ENCODE results near the gene CEP85. TPM values are rescaled to one million over a fixed set of nuclear protein-coding genes. Genes with fewer than 3 reads are reported as not detected.

Gene CEP85
- total RNA-seq, 1 experiment from 2014 or later = 37.2 TPM

DNA sequence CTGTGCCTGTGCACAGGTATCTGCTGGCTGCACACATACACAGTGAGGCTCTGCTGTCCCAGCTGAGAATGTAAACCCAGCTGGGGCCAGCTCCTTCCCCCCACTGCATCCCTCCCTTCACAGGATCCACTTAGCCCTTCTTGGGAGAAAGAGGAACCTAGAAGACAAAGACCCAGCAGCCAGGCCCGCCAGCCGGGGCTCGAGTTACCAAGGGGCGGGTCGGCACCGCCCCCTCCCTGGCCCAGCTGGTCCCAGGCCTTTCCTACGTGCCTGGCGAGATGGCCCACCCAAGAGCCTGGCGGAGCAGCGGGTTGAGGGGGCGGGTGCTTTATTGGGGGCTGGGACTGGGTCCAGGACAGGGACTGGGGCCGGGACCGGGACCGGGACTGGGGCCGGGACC, 48.0 kb downstream of the CEP85 start:
- Histone ChIP-seq H3K36me3 (ENCODE audit: control insufficient read depth in 1 of 2, insufficient read depth in 2 of 2, low read length in 2 of 2) (peaks cover 8 to 9% of the 10 kb centered on the region in 2 experiments), H3K9ac (ENCODE audit: low read length) (no peak overlapping the region), H4K20me1 (ENCODE audit: insufficient read depth) (no peaks in the 10 kb centered on the region), H3K27ac (ENCODE audit: low read depth, low read length) (no peak overlapping the region), H3K4me3 (replicated peaks in 1 of 2; ENCODE audit: low read depth in 1 of 2, low read length in 2 of 2) (no peak overlapping the region), H3K27me3 (ENCODE audit: insufficient read depth, low read length) (no peaks in the 10 kb centered on the region), H3K4me2 (ENCODE audit: low read length) (no peak overlapping the region), H3K79me2 (ENCODE audit: insufficient read depth, low read length) (peaks cover 20% of the 10 kb centered on the region), H3K9me2 (ENCODE audit: insufficient read depth) (no peaks in the 10 kb centered on the region), H2AFZ (ENCODE audit: low read depth, low read length, poor library complexity, severe bottlenecking) (no peak overlapping the region), H3K4me1 (ENCODE audit: control insufficient read depth in 1 of 2, insufficient read depth in 2 of 2, low read length in 2 of 2) (peaks cover 39 to 92% of the 10 kb centered on the region in 2 experiments), H3K9me3 (ENCODE audit: control insufficient read depth in 1 of 2, insufficient read depth in 1 of 2, low read depth in 1 of 2, low read length in 2 of 2) (no peaks in the 10 kb centered on the region)
- TF ChIP-seq MAX (IDR thresholded peaks at IDR 0.05) = no peak
- no peak for TF ChIP-seq SP1 (IDR thresholded peaks at IDR 0.05; ENCODE audit: low read depth)
- no peak for TF ChIP-seq ZNF274 (IDR thresholded peaks at IDR 0.05; ENCODE audit: low read depth, low read length)
- no peak for TF ChIP-seq JUND (IDR thresholded peaks at IDR 0.05)
- TF ChIP-seq, protein P1, sequence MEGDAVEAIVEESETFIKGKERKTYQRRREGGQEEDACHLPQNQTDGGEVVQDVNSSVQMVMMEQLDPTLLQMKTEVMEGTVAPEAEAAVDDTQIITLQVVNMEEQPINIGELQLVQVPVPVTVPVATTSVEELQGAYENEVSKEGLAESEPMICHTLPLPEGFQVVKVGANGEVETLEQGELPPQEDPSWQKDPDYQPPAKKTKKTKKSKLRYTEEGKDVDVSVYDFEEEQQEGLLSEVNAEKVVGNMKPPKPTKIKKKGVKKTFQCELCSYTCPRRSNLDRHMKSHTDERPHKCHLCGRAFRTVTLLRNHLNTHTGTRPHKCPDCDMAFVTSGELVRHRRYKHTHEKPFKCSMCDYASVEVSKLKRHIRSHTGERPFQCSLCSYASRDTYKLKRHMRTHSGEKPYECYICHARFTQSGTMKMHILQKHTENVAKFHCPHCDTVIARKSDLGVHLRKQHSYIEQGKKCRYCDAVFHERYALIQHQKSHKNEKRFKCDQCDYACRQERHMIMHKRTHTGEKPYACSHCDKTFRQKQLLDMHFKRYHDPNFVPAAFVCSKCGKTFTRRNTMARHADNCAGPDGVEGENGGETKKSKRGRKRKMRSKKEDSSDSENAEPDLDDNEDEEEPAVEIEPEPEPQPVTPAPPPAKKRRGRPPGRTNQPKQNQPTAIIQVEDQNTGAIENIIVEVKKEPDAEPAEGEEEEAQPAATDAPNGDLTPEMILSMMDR (IDR thresholded peaks at IDR 0.05 in 2 of 3, conservative IDR thresholded peaks at IDR 0.05 in 1 of 3; ENCODE audit: borderline replicate concordance in 1 of 3, insufficient read depth in 1 of 3, low read depth in 2 of 3, low read length in 2 of 3) = no peak
- no peak for TF ChIP-seq ELF1 (IDR thresholded peaks at IDR 0.05; ENCODE audit: borderline replicate concordance, low read depth)
- no peak for TF ChIP-seq ATF3 (IDR thresholded peaks at IDR 0.05)
- no peak for TF ChIP-seq ZFX (IDR thresholded peaks at IDR 0.05)
- no peak for TF ChIP-seq POLR2AphosphoS5 (IDR thresholded peaks at IDR 0.05; ENCODE audit: low read depth, low read length)
- TF ChIP-seq TCF7L2 (IDR thresholded peaks at IDR 0.05; ENCODE audit: borderline replicate concordance, extremely low read depth, insufficient read depth, insufficient read length) = no peak
- no peak for TF ChIP-seq EZH2phosphoT487 (IDR thresholded peaks at IDR 0.05; ENCODE audit: borderline replicate concordance)
- TF ChIP-seq, protein P2, sequence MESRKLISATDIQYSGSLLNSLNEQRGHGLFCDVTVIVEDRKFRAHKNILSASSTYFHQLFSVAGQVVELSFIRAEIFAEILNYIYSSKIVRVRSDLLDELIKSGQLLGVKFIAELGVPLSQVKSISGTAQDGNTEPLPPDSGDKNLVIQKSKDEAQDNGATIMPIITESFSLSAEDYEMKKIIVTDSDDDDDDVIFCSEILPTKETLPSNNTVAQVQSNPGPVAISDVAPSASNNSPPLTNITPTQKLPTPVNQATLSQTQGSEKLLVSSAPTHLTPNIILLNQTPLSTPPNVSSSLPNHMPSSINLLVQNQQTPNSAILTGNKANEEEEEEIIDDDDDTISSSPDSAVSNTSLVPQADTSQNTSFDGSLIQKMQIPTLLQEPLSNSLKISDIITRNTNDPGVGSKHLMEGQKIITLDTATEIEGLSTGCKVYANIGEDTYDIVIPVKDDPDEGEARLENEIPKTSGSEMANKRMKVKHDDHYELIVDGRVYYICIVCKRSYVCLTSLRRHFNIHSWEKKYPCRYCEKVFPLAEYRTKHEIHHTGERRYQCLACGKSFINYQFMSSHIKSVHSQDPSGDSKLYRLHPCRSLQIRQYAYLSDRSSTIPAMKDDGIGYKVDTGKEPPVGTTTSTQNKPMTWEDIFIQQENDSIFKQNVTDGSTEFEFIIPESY (IDR thresholded peaks at IDR 0.05; ENCODE audit: extremely low read depth, insufficient replicate concordance, low read length) = no peak
- no peak for TF ChIP-seq POLR2A (IDR thresholded peaks at IDR 0.05; ENCODE audit: borderline replicate concordance, extremely low read depth, insufficient read depth, insufficient read length)
- TF ChIP-seq EGR1 (IDR thresholded peaks at IDR 0.05; ENCODE audit: low read depth) = no peak
- no peak for TF ChIP-seq CEBPB (IDR thresholded peaks at IDR 0.05; ENCODE audit: low read depth)
- TF ChIP-seq CBX3 (IDR thresholded peaks at IDR 0.05; ENCODE audit: low read depth) = no peak
- no peak for TF ChIP-seq SIN3A (IDR thresholded peaks at IDR 0.05; ENCODE audit: low read depth)
- no peak for TF ChIP-seq RAD21 (IDR thresholded peaks at IDR 0.05; ENCODE audit: low read depth)
- no peak for TF ChIP-seq REST (IDR thresholded peaks at IDR 0.05; ENCODE audit: low read depth)
- no peak for TF ChIP-seq YY1 (IDR thresholded peaks at IDR 0.05; ENCODE audit: extremely low read depth, insufficient replicate concordance, low read depth, low read length)
- POLR2A ChIA-PET = no interaction called here
- intact Hi-C loops (cut with micrococcal nuclease) = no loop called here
- CTCF ChIA-PET = no interaction called here
- BruUV-seq (replicated peaks) = no TSS peak
- RAD21 ChIA-PET (ENCODE audit: low non-redundant PET in 1 of 2, low total read pairs in 2 of 2, uncharacterized antibody in 2 of 2, unreplicated experiment in 2 of 2) = no interaction called here
- DNase-seq (ENCODE audit: low read depth, low spot score) (no peak), ATAC-seq (no peak)
